Measurements from ENCODE around the gene PHLDB3. TPM values are rescaled to one million over a fixed set of nuclear protein-coding genes. Genes with fewer than 3 reads are reported as not detected.

Gene PHLDB3
- total and polyA plus RNA-seq, 2 of the 4 experiments (the other 2 are of a cell fraction), result 2.9 to 10.6 TPM

GRCh38 chr19:43460362-43461016, 44.1 kb downstream of the PHLDB3 start:
- no peak overlapping the region for H2BK15ac ChIP-seq (ENCODE audit: low read depth, low read length)
- H4K5ac ChIP-seq (ENCODE audit: low read depth, low read length), result no peak overlapping the region
- H2AK5ac ChIP-seq (ENCODE audit: low read depth, low read length), result no peak overlapping the region
- no peak overlapping the region for H2BK120ac ChIP-seq (ENCODE audit: low read depth, low read length)
- H4K91ac ChIP-seq (ENCODE audit: insufficient read depth, low read depth, low read length), result no peak overlapping the region
- no peaks in the 10 kb centered on the region for H3K79me1 ChIP-seq (ENCODE audit: low read depth in 1 of 2, low read length in 2 of 2)
- H3K27me3 ChIP-seq (ENCODE audit: control insufficient read depth, insufficient read depth, low read length), result peaks cover 2% of the 10 kb centered on the region; the same call in 1 of the 2 replicates
- no peak overlapping the region for H4K8ac ChIP-seq (ENCODE audit: low read depth in 2 of 2, low read length in 2 of 2)
- H3K4me2 ChIP-seq (ENCODE audit: low read depth, low read length), result no peak overlapping the region
- in situ Hi-C loops (cut with MboI; ENCODE audit: low sequenced_read_pairs), result no loop called here
- H3K4ac ChIP-seq (ENCODE audit: low read depth, low read length), result no peak overlapping the region
- CTCF ChIA-PET, result no interaction called here
- H3K9ac ChIP-seq (ENCODE audit: low read depth, low read length), result no peak overlapping the region
- H2AFZ ChIP-seq (replicated peaks; ENCODE audit: low read length, poor library complexity), result no peak overlapping the region
- dilution Hi-C loops (cut with HindIII; ENCODE audit: low sequenced_read_pairs, unreplicated experiment), result no loop called here
- no peak for DNase-seq
- H3K27ac ChIP-seq (ENCODE audit: insufficient read depth, low read length), result no peak overlapping the region
- H3K9me1 ChIP-seq (ENCODE audit: insufficient read depth, low read length), result peaks cover 5% of the 10 kb centered on the region; the same call in 1 of the 2 replicates
- ATAC-seq (ENCODE audit: low read depth), result no peak
- H3K9me3 ChIP-seq (ENCODE audit: control insufficient read depth, insufficient read depth, low read length), result no peaks in the 10 kb centered on the region
- no peak overlapping the region for H3K14ac ChIP-seq (replicated peaks; ENCODE audit: low read depth, low read length)
- intact Hi-C loops (cut with micrococcal nuclease), result no loop called here
- H3K56ac ChIP-seq (ENCODE audit: extremely low read depth, insufficient read depth, low read length), result no peak overlapping the region
- H2BK20ac ChIP-seq (ENCODE audit: low read depth, low read length), result no peak overlapping the region
- POLR2A ChIA-PET (ENCODE audit: unreplicated experiment), result no interaction called here
- TF ChIP-seq MAFK (IDR thresholded peaks at IDR 0.05; ENCODE audit: low read depth, low read length) (no peak), RAD21 (IDR thresholded peaks at IDR 0.05; ENCODE audit: low read length) (no peak), POLR2A (IDR thresholded peaks at IDR 0.05; ENCODE audit: low read depth, low read length) (no peak), FOS (IDR thresholded peaks at IDR 0.05; ENCODE audit: low read depth, low read length) (no peak), BHLHE40 (IDR thresholded peaks at IDR 0.05; ENCODE audit: low read depth, low read length) (no peak), RFX5 (IDR thresholded peaks at IDR 0.05; ENCODE audit: low read depth, low read length) (no peak), CTCF (conservative IDR thresholded peaks at IDR 0.05; ENCODE audit: low read depth, low read length) (no peak), SMC3 (IDR thresholded peaks at IDR 0.05; ENCODE audit: low read depth, low read length) (no peak), MXI1 (IDR thresholded peaks at IDR 0.05; ENCODE audit: borderline replicate concordance, low read depth, low read length) (no peak), ELK1 (IDR thresholded peaks at IDR 0.05; ENCODE audit: borderline replicate concordance, low read depth, low read length) (no peak), CEBPB (IDR thresholded peaks at IDR 0.05; ENCODE audit: low read depth, low read length) (no peak), USF2 (IDR thresholded peaks at IDR 0.05; ENCODE audit: low read depth, low read length) (no peak), NFE2L2 (IDR thresholded peaks at IDR 0.05; ENCODE audit: low read depth, low read length) (no peak), RCOR1 (IDR thresholded peaks at IDR 0.05; ENCODE audit: insufficient replicate concordance, low read length) (no peak), CHD1 (IDR thresholded peaks at IDR 0.05; ENCODE audit: low read depth, low read length) (no peak), MAZ (IDR thresholded peaks at IDR 0.05; ENCODE audit: borderline replicate concordance, low read depth, low read length) (no peak)
- H3K18ac ChIP-seq (ENCODE audit: low read depth, low read length), result no peak overlapping the region
- H3K36me3 ChIP-seq (ENCODE audit: control insufficient read depth, insufficient read depth, low read length), result no peaks in the 10 kb centered on the region
- H2AK9ac ChIP-seq (replicated peaks; ENCODE audit: low read depth, low read length, poor library complexity), result no peak overlapping the region
- no peaks in the 10 kb centered on the region for H3K4me1 ChIP-seq (ENCODE audit: control insufficient read depth, insufficient read depth, low read length)
- no peak overlapping the region for H3K4me3 ChIP-seq (ENCODE audit: insufficient read depth, low read depth, low read length)
- no peaks in the 10 kb centered on the region for H4K20me1 ChIP-seq (ENCODE audit: insufficient read depth, low read length)
- no TSS peak for BruUV-seq (replicated peaks)
- WGBS, 2 experiments (ENCODE audit: extremely low coverage in 2 of 2, insufficient read length in 1 of 2), result no CpG with 5 or more reads among the region's 16 CpGs
- no peak overlapping the region for H2BK5ac ChIP-seq (ENCODE audit: low read depth, low read length, poor library complexity, severe bottlenecking)
- no peak overlapping the region for H3K23ac ChIP-seq (ENCODE audit: low read depth, low read length)
